DND-41 (cell line): ENCODE measurements around the gene HSPA4L.

Experiments used
- ATAC-seq: fragments of 200-7000 bp; cut with Tn5 transposase; 3 replicates; pipeline ENCODE4 v1.9.1; 2021; ENCODE audit warnings: low read depth; ENCODE audit not compliant: insufficient read depth
- DNase-seq: peaks from one replicate; pipeline ENCODE4 v3.0.0-alpha.2; 2020
- H2AFZ ChIP-seq: 2 replicates; pipeline ENCODE4 v1.6.0; 2012; ENCODE audit warnings: low read depth, low read length
- H3K27ac ChIP-seq: 2 replicates; pipeline ENCODE4 v1.5.1; 2012; ENCODE audit warnings: low read length, inconsistent platforms
- H3K27me3 ChIP-seq: fragments of 200-600 bp; sonication (generic); 2 replicates; pipeline ENCODE4 v1.6.0; 2012; ENCODE audit warnings: low read length, mild to moderate bottlenecking, inconsistent platforms; ENCODE audit not compliant: insufficient read depth, poor library complexity
- H3K36me3 ChIP-seq: 2 replicates; pipeline ENCODE4 v1.5.1; 2012; ENCODE audit warnings: low read length, inconsistent platforms; ENCODE audit not compliant: insufficient read depth
- H3K4me1 ChIP-seq: 2 replicates; pipeline ENCODE4 v1.5.1; 2012; ENCODE audit warnings: mild to moderate bottlenecking, low read length; ENCODE audit not compliant: insufficient read depth
- H3K4me2 ChIP-seq: 2 replicates; pipeline ENCODE4 v1.6.0; 2012; ENCODE audit warnings: mild to moderate bottlenecking, moderate library complexity, low read length, inconsistent platforms; ENCODE audit not compliant: insufficient read depth
- H3K4me3 ChIP-seq, 2 experiments: fragments of 200-600 bp in 1 of 2; shearing (Covaris generic) in 1 of 2; 2 replicates each; pipeline ENCODE4 v1.5.1; 2012 to 2016; ENCODE audit warnings: inconsistent platforms in 2 of 2, low read length in 2 of 2, mild to moderate bottlenecking in 2 of 2, low read depth in 1 of 2, moderate library complexity in 1 of 2
- H3K79me2 ChIP-seq: 2 replicates; pipeline ENCODE4 v1.6.0; 2012; ENCODE audit warnings: low read length, inconsistent platforms; ENCODE audit not compliant: insufficient read depth
- H3K9ac ChIP-seq: 2 replicates; pipeline ENCODE4 v1.6.0; 2012; ENCODE audit warnings: low read depth, mild to moderate bottlenecking, inconsistent platforms, low read length, moderate library complexity
- H3K9me3 ChIP-seq: 2 replicates; pipeline ENCODE4 v1.5.1; 2012; ENCODE audit warnings: low read length, moderate library complexity, mild to moderate bottlenecking, inconsistent platforms; ENCODE audit not compliant: insufficient read depth, severe bottlenecking
- H4K20me1 ChIP-seq: 2 replicates; pipeline ENCODE4 v1.6.0; 2012; ENCODE audit warnings: low read length; ENCODE audit not compliant: insufficient read depth
- CTCF ChIP-seq: IDR thresholded peaks from 2 replicates; pipeline ENCODE4 v1.5.1; 2012; ENCODE audit warnings: borderline replicate concordance, low read length, moderate library complexity, mild to moderate bottlenecking; ENCODE audit not compliant: poor library complexity, severe bottlenecking; ENCODE audit errors: extremely low read depth
- EZH2 ChIP-seq: IDR thresholded peaks from 3 replicates; pipeline ENCODE4 v1.6.1; 2012; ENCODE audit warnings: borderline replicate concordance, low read depth, mild to moderate bottlenecking, moderate library complexity, low read length, inconsistent platforms; ENCODE audit not compliant: severe bottlenecking

The HSPA4L gene

DNA sequence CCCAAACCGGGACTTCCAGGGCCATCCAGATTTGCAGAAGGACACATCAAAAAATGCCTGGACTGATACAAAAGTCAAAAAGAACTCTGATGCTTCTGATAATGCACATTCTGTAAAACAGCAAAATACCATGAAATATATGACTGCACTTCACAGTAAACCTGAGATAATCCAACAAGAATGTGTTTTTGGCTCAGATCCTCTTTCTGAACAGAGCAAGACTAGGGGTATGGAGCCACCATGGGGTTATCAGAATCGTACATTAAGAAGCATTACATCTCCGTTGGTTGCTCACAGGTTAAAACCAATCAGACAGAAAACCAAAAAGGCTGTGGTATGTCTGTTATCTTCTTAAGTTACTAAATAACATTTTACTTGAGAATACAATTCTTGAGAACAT, 107.8 kb downstream of the HSPA4L start:
- no peaks in the 10 kb centered on the region for H3K9me3 ChIP-seq
- H3K27ac ChIP-seq: no peak overlapping the region
- H3K27me3 ChIP-seq: no peaks in the 10 kb centered on the region
- peaks cover 95% of the 10 kb centered on the region for H3K36me3 ChIP-seq
- ATAC-seq: no peak
- no peak overlapping the region for H3K4me2 ChIP-seq
- DNase-seq: no peak
- no peak for TF ChIP-seq EZH2
- TF ChIP-seq CTCF: no peak
- peaks cover 5% of the 10 kb centered on the region; the same call in 1 of the 2 replicates for H4K20me1 ChIP-seq
- peaks cover 49% of the 10 kb centered on the region for H3K79me2 ChIP-seq
- no peak overlapping the region for H2AFZ ChIP-seq
- no peak overlapping the region for H3K9ac ChIP-seq
- H3K4me1 ChIP-seq: peaks cover 34% of the 10 kb centered on the region
- H3K4me3 ChIP-seq: no peak overlapping the region
